Measurements from ENCODE around the gene SPRED2.

SPRED2 gene

GRCh38 chr2:65456064-65456463 lies 23.7 kb upstream of the SPRED2 start:
- H3K27ac ChIP-seq (ENCODE audit: low read depth, low read length): no peak overlapping the region
- TF ChIP-seq CTCF (IDR thresholded peaks at IDR 0.05; ENCODE audit: low read depth, low read length, poor library complexity, severe bottlenecking) (no peak), EZH2phosphoT487 (IDR thresholded peaks at IDR 0.05; ENCODE audit: borderline replicate concordance, low read length) (no peak)

DNA sequence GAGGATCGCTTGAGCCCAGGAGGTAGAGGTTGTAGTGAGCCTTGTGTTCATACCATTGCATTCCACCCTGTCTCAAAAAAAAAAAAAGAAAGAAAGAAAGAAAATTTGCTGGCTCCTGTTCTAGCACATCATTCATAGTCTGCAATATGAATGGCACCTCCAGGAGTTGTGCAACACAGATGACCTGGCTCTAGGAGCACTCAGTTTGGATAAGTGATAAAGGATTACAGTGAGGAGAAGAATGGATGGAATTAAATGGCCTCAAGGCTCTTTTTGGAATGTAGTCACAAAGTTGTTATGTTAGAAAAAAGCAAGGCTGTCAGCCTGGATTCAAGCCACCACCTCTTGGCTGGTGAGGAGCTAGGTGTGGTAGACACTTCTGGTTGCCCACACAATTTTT lies 21.5 kb upstream of the SPRED2 start:
- no peaks in the 10 kb centered on the region for H3K36me3 ChIP-seq (ENCODE audit: control insufficient read depth, low read length)
- H3K27ac ChIP-seq (ENCODE audit: low read depth, low read length): no peak overlapping the region
- peaks cover 32% of the 10 kb centered on the region for H3K27me3 ChIP-seq (ENCODE audit: control insufficient read depth, low read length)
- H3K79me2 ChIP-seq (ENCODE audit: control insufficient read depth, low read length): no peaks in the 10 kb centered on the region
- H3K4me2 ChIP-seq (ENCODE audit: low read length): no peak overlapping the region
- H3K4me1 ChIP-seq (ENCODE audit: control insufficient read depth, low read length): no peaks in the 10 kb centered on the region
- TF ChIP-seq CTCF (IDR thresholded peaks at IDR 0.05; ENCODE audit: low read depth, low read length, poor library complexity, severe bottlenecking) (no peak), EZH2phosphoT487 (IDR thresholded peaks at IDR 0.05; ENCODE audit: borderline replicate concordance, low read length) (no peak)
- H3K9me3 ChIP-seq (ENCODE audit: control insufficient read depth, insufficient read depth, low read length): no peaks in the 10 kb centered on the region
- no peaks in the 10 kb centered on the region for H3K9me2 ChIP-seq (replicated peaks; ENCODE audit: control insufficient read depth, low read length)
- no peak overlapping the region for H3K4me3 ChIP-seq (ENCODE audit: low read length)
- H4K20me1 ChIP-seq (ENCODE audit: control insufficient read depth, insufficient read depth, low read depth, low read length): no peaks in the 10 kb centered on the region
- H3F3A ChIP-seq (ENCODE audit: control insufficient read depth, insufficient read depth): no peaks in the 10 kb centered on the region

More at GRCh38 chr2:65456064-65456463, 23.7 kb upstream of the SPRED2 start:
- H3K4me1 ChIP-seq (ENCODE audit: control insufficient read depth, low read length): no peaks in the 10 kb centered on the region
- H3F3A ChIP-seq (ENCODE audit: control insufficient read depth, insufficient read depth): no peaks in the 10 kb centered on the region
- H3K27me3 ChIP-seq (ENCODE audit: control insufficient read depth, low read length): peaks cover 34% of the 10 kb centered on the region
- H3K79me2 ChIP-seq (ENCODE audit: control insufficient read depth, low read length): no peaks in the 10 kb centered on the region
- H3K9me2 ChIP-seq (replicated peaks; ENCODE audit: control insufficient read depth, low read length): no peaks in the 10 kb centered on the region
- H3K9me3 ChIP-seq (ENCODE audit: control insufficient read depth, insufficient read depth, low read length): no peaks in the 10 kb centered on the region
- H3K36me3 ChIP-seq (ENCODE audit: control insufficient read depth, low read length): no peaks in the 10 kb centered on the region
- H3K4me3 ChIP-seq (ENCODE audit: low read length): no peak overlapping the region
- H3K4me2 ChIP-seq (ENCODE audit: low read length): no peak overlapping the region
- no peaks in the 10 kb centered on the region for H4K20me1 ChIP-seq (ENCODE audit: control insufficient read depth, insufficient read depth, low read depth, low read length)

DNA sequence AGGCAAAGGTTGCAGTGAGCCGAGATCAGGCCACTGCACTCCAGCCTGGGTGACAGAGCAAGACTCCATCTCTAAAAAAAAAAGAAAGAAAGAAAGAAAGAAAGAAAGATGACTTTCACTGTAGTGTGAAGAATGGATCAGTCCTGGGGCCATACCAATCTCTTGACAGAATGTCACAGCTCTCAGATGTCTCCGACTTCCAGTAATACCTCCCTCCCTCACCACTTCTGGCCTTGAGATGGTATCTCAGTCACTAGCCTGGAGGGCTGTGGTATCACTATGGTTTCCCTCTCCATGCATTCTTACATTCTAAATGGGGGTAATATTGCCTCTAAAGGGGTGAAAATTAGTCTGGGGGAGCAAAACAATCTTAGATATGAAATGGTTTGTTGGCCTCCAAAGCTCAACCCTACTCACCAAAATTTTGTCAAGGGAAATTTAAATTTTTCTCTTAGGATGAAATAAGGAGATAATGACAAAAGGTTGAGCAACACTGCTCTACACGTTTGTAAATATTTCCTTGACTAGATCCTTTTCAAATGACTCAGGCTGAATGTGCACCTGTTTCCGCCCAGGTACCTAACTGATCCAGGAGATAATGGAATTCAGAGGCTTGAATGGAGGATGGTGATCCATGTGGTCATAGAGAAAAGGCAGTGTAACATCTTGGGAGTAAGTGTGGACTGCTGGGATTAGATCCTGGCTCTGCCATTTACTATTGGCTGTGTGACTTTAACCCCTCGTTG lies 19.9 kb upstream of the SPRED2 start:
- Histone ChIP-seq H3K4me1 (ENCODE audit: control insufficient read depth, low read length) (no peaks in the 10 kb centered on the region), H3K27me3 (ENCODE audit: control insufficient read depth, low read length) (peaks cover 26% of the 10 kb centered on the region), H3K9me3 (ENCODE audit: control insufficient read depth, insufficient read depth, low read length) (no peaks in the 10 kb centered on the region), H3K9me2 (replicated peaks; ENCODE audit: control insufficient read depth, low read length) (no peaks in the 10 kb centered on the region), H3K4me3 (ENCODE audit: low read length) (no peak overlapping the region), H3K27ac (ENCODE audit: low read depth, low read length) (no peak overlapping the region), H4K20me1 (ENCODE audit: control insufficient read depth, insufficient read depth, low read depth, low read length) (no peaks in the 10 kb centered on the region), H3F3A (ENCODE audit: control insufficient read depth, insufficient read depth) (no peaks in the 10 kb centered on the region), H3K79me2 (ENCODE audit: control insufficient read depth, low read length) (no peaks in the 10 kb centered on the region), H3K4me2 (ENCODE audit: low read length) (no peak overlapping the region), H3K36me3 (ENCODE audit: control insufficient read depth, low read length) (no peaks in the 10 kb centered on the region)
- TF ChIP-seq CTCF (IDR thresholded peaks at IDR 0.05; ENCODE audit: low read depth, low read length, poor library complexity, severe bottlenecking) (no peak), EZH2phosphoT487 (IDR thresholded peaks at IDR 0.05; ENCODE audit: borderline replicate concordance, low read length) (no peak)
